Central memory CD8-positive, alpha-beta T cell (primary cell): Measurements from ENCODE around the gene VAV2.

Experiments
- ATAC-seq: fragments of 150-1000 bp; cut with Tn5 transposase; replicated peaks from 2 replicates; pipeline ENCODE4 v1.10.0; 2022; ENCODE audit warnings: mild to moderate bottlenecking, moderate FRiP score, moderate number of reproducible peaks; ENCODE audit not compliant: poor library complexity, severe bottlenecking; ENCODE audit errors: extremely low read depth
- DNase-seq, 2 donors: peaks; one replicate each; pipeline ENCODE4 v3.0.0; 2021; ENCODE audit warnings: low spot score in 2 of 2
- H3K27ac Mint-ChIP-seq: one replicate; pipeline ENCODE4 v1.8.0; 2022; ENCODE audit warnings: low read depth, mild to moderate bottlenecking, moderate library complexity, mixed read lengths
- H3K27me3 Mint-ChIP-seq: one replicate; pipeline ENCODE4 v1.8.0; 2022; ENCODE audit warnings: mixed read lengths
- H3K36me3 Mint-ChIP-seq: one replicate; pipeline ENCODE4 v1.8.0; 2022; ENCODE audit warnings: mild to moderate bottlenecking, moderate library complexity, mixed read lengths; ENCODE audit not compliant: insufficient read depth
- H3K4me1 Mint-ChIP-seq: one replicate; pipeline ENCODE4 v1.8.0; 2022; ENCODE audit warnings: mixed read lengths
- H3K4me3 Mint-ChIP-seq: one replicate; pipeline ENCODE4 v1.8.0; 2022; ENCODE audit warnings: mild to moderate bottlenecking, moderate library complexity, mixed read lengths
- H3K9me3 Mint-ChIP-seq: one replicate; pipeline ENCODE4 v1.8.0; 2022; ENCODE audit warnings: mixed read lengths

The VAV2 gene

GRCh38 chr9:133843751-133844397 lies 148.2 kb downstream of the VAV2 start:
- Mint-ChIP-seq H3K27me3 (no peaks in the 10 kb centered on the region), H3K4me1 (no peaks in the 10 kb centered on the region), H3K4me3 (no peak overlapping the region), H3K36me3 (peaks cover 2% of the 10 kb centered on the region), H3K9me3 (no peaks in the 10 kb centered on the region), H3K27ac (no peak overlapping the region)
- DNase-seq = no peak
- no peak for ATAC-seq

GRCh38 chr9:133843250-133843649 lies 148.9 kb downstream of the VAV2 start:
- Mint-ChIP-seq H3K27me3 (no peaks in the 10 kb centered on the region), H3K4me3 (no peak overlapping the region), H3K4me1 (no peaks in the 10 kb centered on the region), H3K27ac (no peak overlapping the region), H3K36me3 (peaks cover 2% of the 10 kb centered on the region), H3K9me3 (no peaks in the 10 kb centered on the region)
- no peak for ATAC-seq
- no peak for DNase-seq

- Mint-ChIP-seq H3K36me3 (peaks cover 2% of the 10 kb centered on the region), H3K27ac (no peak overlapping the region), H3K4me3 (no peak overlapping the region), H3K27me3 (no peaks in the 10 kb centered on the region), H3K4me1 (no peaks in the 10 kb centered on the region), H3K9me3 (no peaks in the 10 kb centered on the region)
- no peak for ATAC-seq
- DNase-seq = no peak
Measured at GRCh38 chr9:133842721-133843227, 149.3 kb downstream of the VAV2 start.

GRCh38 chr9:133842174-133842573 lies 149.9 kb downstream of the VAV2 start:
- DNase-seq (no peak), ATAC-seq (no peak)
- Mint-ChIP-seq H3K27me3 (no peaks in the 10 kb centered on the region), H3K4me3 (no peak overlapping the region), H3K27ac (no peak overlapping the region), H3K36me3 (peaks cover 2% of the 10 kb centered on the region), H3K9me3 (no peaks in the 10 kb centered on the region), H3K4me1 (no peaks in the 10 kb centered on the region)

- Mint-ChIP-seq H3K4me1 (no peaks in the 10 kb centered on the region), H3K36me3 (peaks cover 2% of the 10 kb centered on the region), H3K4me3 (no peak overlapping the region), H3K27ac (no peak overlapping the region), H3K27me3 (no peaks in the 10 kb centered on the region), H3K9me3 (no peaks in the 10 kb centered on the region)
- DNase-seq = no peak
- no peak for ATAC-seq
Measured at GRCh38 chr9:133841167-133841812, 150.8 kb downstream of the VAV2 start.

- Mint-ChIP-seq H3K4me3 (no peak overlapping the region), H3K4me1 (no peaks in the 10 kb centered on the region), H3K27ac (no peak overlapping the region), H3K9me3 (no peaks in the 10 kb centered on the region), H3K27me3 (no peaks in the 10 kb centered on the region), H3K36me3 (peaks cover 2% of the 10 kb centered on the region)
- DNase-seq (no peak), ATAC-seq (no peak)
Measured at GRCh38 chr9:133839822-133840329, 152.2 kb downstream of the VAV2 start.

- Mint-ChIP-seq H3K4me3 (no peak overlapping the region), H3K9me3 (no peaks in the 10 kb centered on the region), H3K36me3 (peaks cover 2% of the 10 kb centered on the region), H3K27ac (no peak overlapping the region), H3K4me1 (no peaks in the 10 kb centered on the region), H3K27me3 (no peaks in the 10 kb centered on the region)
- no peak for DNase-seq
- ATAC-seq = no peak
Measured at GRCh38 chr9:133838859-133839507, 153.1 kb downstream of the VAV2 start.

- no peak for ATAC-seq
- no peak overlapping the region for H3K27ac Mint-ChIP-seq
Measured at GRCh38 chr9:133837627-133838597, 154.2 kb downstream of the VAV2 start.

GRCh38 chr9:133836818-133837217 lies 155.3 kb downstream of the VAV2 start:
- DNase-seq (no peak), ATAC-seq (no peak)
- no peaks in the 10 kb centered on the region for H3K27me3 Mint-ChIP-seq
- H3K4me3 Mint-ChIP-seq = no peak overlapping the region
- no peaks in the 10 kb centered on the region for H3K4me1 Mint-ChIP-seq
- H3K27ac Mint-ChIP-seq = no peak overlapping the region
- no peaks in the 10 kb centered on the region for H3K9me3 Mint-ChIP-seq
- peaks cover 2% of the 10 kb centered on the region for H3K36me3 Mint-ChIP-seq

More at GRCh38 chr9:133837627-133838597, 154.2 kb downstream of the VAV2 start:
- Mint-ChIP-seq H3K4me1 (no peaks in the 10 kb centered on the region), H3K4me3 (no peak overlapping the region), H3K36me3 (peaks cover 2% of the 10 kb centered on the region), H3K27me3 (no peaks in the 10 kb centered on the region), H3K9me3 (no peaks in the 10 kb centered on the region)
- DNase-seq = no peak

- peaks cover 2% of the 10 kb centered on the region for H3K36me3 Mint-ChIP-seq
Measured at GRCh38 chr9:133836001-133836758, 155.9 kb downstream of the VAV2 start.

GRCh38 chr9:133835262-133835901 lies 156.7 kb downstream of the VAV2 start:
- H3K36me3 Mint-ChIP-seq = peaks cover 5% of the 10 kb centered on the region
- no peaks in the 10 kb centered on the region for H3K9me3 Mint-ChIP-seq
- ATAC-seq (no peak), DNase-seq (no peak)
- no peaks in the 10 kb centered on the region for H3K4me1 Mint-ChIP-seq
- H3K27me3 Mint-ChIP-seq = no peaks in the 10 kb centered on the region
- no peak overlapping the region for H3K4me3 Mint-ChIP-seq
- H3K27ac Mint-ChIP-seq = no peak overlapping the region

More at GRCh38 chr9:133836001-133836758, 155.9 kb downstream of the VAV2 start:
- H3K9me3 Mint-ChIP-seq = no peaks in the 10 kb centered on the region
- ATAC-seq (no peak), DNase-seq (no peak)
- no peaks in the 10 kb centered on the region for H3K4me1 Mint-ChIP-seq
- H3K4me3 Mint-ChIP-seq = no peak overlapping the region
- H3K27me3 Mint-ChIP-seq = no peaks in the 10 kb centered on the region
- H3K27ac Mint-ChIP-seq = no peak overlapping the region
